ENCODE data around the gene TSPAN16.

- TF ChIP-seq GATA3 (IDR thresholded peaks at IDR 0.05; ENCODE audit: low read depth, low read length) = no peak
- TF ChIP-seq GATA2 (IDR thresholded peaks at IDR 0.05; ENCODE audit: low read depth, low read length) = no peak
Measured at GRCh38 chr19:11284515-11284914, 11.4 kb upstream of the TSPAN16 start.

All from SH-SY5Y (cell line).